DOHH2 (cell line): ENCODE data around the gene FBP1.

Experiments
- CTCF ChIP-seq: fragments of 200-600 bp; sonication (generic); IDR thresholded peaks from one replicate; pipeline ENCODE4 v1.5.1; 2014; ENCODE audit warnings: antibody characterized with exemption, mild to moderate bottlenecking, low read depth, low read length; ENCODE audit not compliant: poor library complexity, severe bottlenecking
- EZH2phosphoT487 ChIP-seq: fragments of 200-600 bp; sonication (generic); IDR thresholded peaks from 2 replicates; pipeline ENCODE4 v1.6.1; 2017; ENCODE audit warnings: borderline replicate concordance, mild to moderate bottlenecking, antibody characterized with exemption, low read length, moderate library complexity, mixed read lengths

GRCh38 chr9:94680020-94680419 lies 40.7 kb upstream of the FBP1 start:
- TF ChIP-seq CTCF (no peak), EZH2phosphoT487 (no peak)
